SH-SY5Y (cell line): ENCODE data around the gene TGFBR3L.

Experiments
- GATA2 ChIP-seq: IDR thresholded peaks from 2 replicates; pipeline ENCODE4 v1.6.1; 2011; ENCODE audit warnings: mild to moderate bottlenecking, low read depth, low read length
- GATA3 ChIP-seq: IDR thresholded peaks from 2 replicates; pipeline ENCODE4 v1.6.1; 2011; ENCODE audit warnings: low read depth, mild to moderate bottlenecking, low read length, moderate library complexity

- no peak for TF ChIP-seq GATA2
- no peak for TF ChIP-seq GATA3
Measured at GRCh38 chr19:7941895-7942596, 27.4 kb downstream of the TGFBR3L start.
